Epidermal melanocyte (primary cell): ENCODE data around the gene MTMR3.

Source experiments
- DNase-seq: peaks from one replicate; pipeline ENCODE4 v3.0.0; 2011; ENCODE audit warnings: low spot score; ENCODE audit not compliant: insufficient read length

Gene MTMR3

DNA sequence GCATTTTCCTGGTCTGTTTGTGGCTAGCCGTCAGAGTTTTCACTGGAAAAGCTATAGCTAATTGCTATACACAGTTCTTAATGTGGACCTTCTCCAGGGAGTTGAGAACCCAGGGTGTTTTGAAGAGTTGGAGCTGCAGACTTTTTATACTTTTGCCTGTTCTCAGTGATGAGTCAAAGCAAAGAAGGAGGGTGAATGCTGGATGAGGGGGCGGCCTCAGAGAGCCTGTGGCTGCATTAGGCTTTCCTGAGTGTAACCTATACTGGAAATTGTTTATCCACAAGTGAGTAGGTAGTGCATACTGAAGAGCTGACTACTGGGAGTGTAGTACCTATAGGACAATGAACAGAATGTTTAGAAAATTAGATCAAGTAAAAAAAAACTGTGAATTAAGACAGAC, 117.6 kb downstream of the MTMR3 start:
- no peak for DNase-seq

- DNase-seq = no peak
Observed at GRCh38 chr22:30001459-30001858, 118.5 kb downstream of the MTMR3 start.

DNA sequence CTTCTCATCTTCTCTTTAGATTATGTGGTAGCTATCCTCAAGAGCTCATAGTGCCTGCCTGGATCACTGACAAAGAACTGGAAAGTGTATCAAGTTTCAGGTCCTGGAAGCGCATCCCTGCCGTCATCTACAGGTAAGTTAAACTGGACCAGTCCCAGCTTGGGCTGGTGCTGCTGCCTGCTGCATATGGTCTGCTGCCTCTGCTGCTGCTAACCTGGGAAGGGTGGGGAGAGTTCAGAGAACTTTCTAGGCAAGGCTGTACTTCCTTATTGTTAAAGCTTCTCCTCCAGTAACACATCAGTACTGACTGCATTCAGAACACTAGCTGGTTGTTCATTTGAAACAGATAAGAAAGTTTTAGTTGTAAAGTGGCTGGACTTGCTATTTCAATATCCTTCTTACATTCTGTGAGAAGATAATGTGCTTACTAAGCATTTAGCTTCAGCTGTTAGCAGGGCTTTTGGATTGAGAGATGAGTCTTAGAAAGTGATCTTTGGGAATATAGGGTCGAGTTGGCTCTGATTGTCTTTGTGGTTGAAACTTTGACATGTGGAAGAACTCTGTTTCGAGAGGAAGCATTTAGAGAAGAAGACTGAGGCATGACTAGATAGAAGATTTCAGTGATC, 120.0 kb downstream of the MTMR3 start:
- DNase-seq = no peak

- no peak for DNase-seq
Observed at GRCh38 chr22:30004101-30004500, 121.1 kb downstream of the MTMR3 start.

GRCh38 chr22:30004694-30005093, 121.7 kb downstream of the MTMR3 start:
- no peak for DNase-seq

DNA sequence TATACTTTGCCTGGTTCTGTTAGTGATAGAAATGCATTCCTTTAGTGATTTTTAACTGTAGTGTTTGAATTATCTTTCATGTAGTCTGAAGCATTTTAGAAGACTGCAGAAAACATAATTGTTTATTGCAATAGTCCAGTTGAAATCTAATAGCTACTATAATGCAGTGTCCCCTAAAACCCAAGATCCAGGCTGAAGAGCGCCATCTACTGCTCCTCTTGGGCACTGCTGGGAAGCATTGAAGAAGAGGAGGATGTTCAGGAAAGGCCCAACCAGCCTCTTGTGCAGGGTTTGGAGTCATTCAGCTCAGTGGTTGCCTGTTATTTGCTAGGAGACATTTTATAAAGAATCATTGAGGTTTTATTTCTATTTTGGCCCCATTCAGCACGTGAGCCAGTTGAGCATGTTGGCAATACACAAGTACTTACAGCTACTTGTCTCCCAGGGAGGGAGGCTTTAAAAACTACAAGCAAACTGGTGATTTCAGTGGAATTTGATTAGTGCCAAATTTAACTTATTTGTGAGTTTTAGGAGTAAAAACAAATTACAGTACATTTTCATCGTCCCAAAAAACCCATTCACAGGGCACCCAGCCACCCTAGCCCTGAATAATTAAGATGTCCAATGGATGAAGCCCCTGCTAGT, 122.4 kb downstream of the MTMR3 start:
- DNase-seq = peak; percentile 50

- no peak for DNase-seq
Observed at GRCh38 chr22:30007361-30007760, 124.4 kb downstream of the MTMR3 start.

- DNase-seq = no peak
Observed at GRCh38 chr22:30008401-30008800, 125.4 kb downstream of the MTMR3 start.

GRCh38 chr22:30009478-30009877, 126.5 kb downstream of the MTMR3 start:
- DNase-seq = no peak

GRCh38 chr22:30010789-30011405, 127.9 kb downstream of the MTMR3 start:
- no peak for DNase-seq

DNA sequence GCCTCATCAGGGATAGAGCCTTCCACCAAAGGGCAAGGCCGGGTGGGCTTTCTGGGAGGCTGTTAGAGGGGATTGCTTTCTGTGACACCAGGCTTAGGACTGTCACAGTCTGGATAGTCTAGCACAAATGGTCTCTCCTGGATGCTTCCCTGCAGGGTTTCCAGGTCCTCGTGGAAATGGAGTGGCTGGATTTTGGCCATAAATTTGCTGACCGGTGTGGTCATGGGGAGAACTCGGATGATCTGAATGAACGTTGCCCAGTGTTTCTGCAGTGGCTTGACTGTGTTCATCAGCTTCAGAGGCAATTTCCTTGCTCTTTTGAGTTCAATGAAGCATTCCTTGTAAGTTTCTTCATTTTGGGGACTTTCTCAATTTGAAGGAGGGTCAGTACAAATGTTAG, 130.2 kb downstream of the MTMR3 start:
- DNase-seq = no peak

GRCh38 chr22:30014244-30014643, 131.3 kb downstream of the MTMR3 start:
- no peak for DNase-seq

DNA sequence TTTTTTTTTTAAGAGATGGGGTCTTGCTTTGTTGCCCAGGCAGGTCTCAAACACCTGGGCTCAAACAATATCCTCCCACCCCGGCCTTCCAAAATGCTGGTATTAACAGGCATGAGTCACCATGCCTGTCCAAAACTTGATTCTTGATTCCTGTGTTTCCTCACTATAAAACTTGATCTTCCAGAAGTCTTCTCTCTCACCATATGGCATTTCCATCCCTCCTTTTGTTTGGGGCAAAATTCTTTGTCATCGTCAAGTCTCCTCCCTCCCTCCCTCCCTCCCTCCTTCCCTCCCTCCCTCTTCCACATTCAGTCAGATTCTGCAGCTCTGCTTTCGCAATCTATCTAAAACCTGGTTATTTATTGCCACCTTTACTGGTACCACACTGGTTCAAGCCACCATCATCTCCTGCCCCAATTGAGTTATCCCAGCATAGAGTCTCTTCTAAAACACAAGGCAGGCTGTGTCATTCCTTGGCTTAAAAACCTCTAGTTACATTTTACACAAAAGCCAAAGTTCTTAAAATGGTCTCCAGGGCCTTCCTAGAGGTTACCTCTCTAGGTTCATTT, 132.3 kb downstream of the MTMR3 start:
- no peak for DNase-seq

DNA sequence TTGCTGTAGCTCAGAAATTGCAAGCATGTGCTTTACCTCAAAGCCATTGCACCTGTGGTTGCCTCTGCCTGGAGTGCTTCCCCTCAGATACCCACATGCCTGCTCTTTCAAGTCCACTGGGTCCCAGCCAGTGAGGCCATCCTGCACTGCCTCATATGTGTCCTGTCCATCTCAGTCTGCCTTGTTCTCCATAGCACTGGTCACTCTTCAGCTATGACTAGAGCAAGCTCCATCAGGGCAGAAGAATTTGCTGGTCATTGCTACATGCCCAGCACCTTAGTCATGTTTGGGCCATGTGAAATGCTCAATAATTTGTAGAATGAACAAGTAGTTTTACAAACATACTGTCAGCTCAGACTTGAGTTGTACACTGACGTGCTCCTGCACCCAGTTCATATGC, 132.9 kb downstream of the MTMR3 start:
- DNase-seq = no peak

GRCh38 chr22:30016596-30016995, 133.6 kb downstream of the MTMR3 start:
- DNase-seq = no peak

- DNase-seq = no peak
Observed at GRCh38 chr22:30017375-30018223, 134.6 kb downstream of the MTMR3 start.

- DNase-seq = no peak
Observed at GRCh38 chr22:30020511-30020910, 137.5 kb downstream of the MTMR3 start.

DNA sequence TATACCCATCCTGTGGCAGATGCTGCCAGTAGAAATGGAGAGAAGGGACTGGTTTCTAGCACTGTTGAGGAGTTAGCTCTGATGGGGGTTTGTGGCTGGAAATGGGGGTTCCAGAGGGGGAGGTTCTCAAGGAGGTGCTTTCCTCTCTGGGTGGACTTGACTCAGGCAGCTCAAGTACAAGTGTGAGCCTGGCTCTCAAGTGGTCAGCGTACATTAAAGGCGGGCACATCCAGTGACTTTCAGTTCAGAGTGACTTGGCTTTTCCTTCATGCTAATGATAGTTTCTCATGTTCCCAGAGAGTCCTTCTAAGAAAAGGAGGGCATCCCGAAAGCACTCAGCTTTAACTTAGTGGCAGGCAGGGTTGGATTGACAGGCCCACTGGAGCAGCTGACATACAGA, 138.4 kb downstream of the MTMR3 start:
- DNase-seq = no peak

- DNase-seq = no peak
Observed at GRCh38 chr22:30021881-30022619, 139.1 kb downstream of the MTMR3 start.

DNA sequence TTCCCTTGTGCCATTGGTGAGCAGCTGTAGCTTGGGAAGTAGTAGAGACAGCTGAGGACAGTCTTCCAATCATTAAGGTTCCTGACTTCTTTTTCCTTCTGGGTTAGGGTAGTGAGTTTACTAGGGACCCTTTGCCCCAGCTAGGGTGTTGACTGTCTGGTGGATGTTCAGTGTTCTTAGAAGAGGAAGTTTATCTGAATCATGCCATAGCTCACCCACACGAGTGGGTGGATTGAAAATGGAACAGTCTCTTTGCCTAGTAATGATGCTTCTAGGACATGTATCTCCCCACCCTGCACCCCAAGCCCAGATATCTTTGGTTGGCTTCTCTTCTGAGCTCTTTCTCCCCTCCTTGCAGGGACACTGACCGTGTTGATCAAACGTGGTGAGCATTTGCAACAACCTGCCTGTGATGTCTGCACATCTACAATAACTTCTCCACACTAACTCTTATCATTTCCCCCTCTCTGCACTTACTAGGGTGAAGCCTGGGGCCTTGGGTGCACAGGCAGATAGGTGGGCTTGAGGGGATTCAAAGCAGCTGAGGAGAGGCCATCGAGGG, 140.2 kb downstream of the MTMR3 start:
- DNase-seq = no peak

DNA sequence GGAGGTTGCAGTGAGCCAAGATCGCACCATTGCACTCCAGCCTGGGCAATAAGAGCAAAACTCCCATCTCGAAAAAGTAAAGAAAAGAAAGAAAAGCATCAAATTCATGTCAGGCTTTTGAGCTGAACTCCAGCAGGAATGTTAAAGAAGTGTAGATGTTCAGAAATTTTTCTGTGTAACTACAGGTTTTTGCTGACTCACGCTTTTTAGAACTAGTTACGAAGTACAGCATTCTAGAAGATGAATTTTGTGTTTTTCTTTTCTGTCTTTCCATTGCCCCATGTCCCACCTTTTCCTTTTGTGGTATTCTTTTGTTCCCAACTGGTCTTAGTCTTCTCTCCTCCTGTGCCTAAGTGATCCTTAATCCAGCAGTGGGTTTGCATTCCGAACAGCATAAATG, 141.3 kb downstream of the MTMR3 start:
- no peak for DNase-seq
